ENCODE data around the gene ZNF664.

ZNF664 gene

GRCh38 chr12:123992118-123992825, 19.3 kb downstream of the ZNF664 start:
- DNase-seq = no peak

GRCh38 chr12:123995023-123995748, 22.2 kb downstream of the ZNF664 start:
- no peak for DNase-seq

GRCh38 chr12:123996581-123996980, 23.6 kb downstream of the ZNF664 start:
- no peak for DNase-seq

DNA sequence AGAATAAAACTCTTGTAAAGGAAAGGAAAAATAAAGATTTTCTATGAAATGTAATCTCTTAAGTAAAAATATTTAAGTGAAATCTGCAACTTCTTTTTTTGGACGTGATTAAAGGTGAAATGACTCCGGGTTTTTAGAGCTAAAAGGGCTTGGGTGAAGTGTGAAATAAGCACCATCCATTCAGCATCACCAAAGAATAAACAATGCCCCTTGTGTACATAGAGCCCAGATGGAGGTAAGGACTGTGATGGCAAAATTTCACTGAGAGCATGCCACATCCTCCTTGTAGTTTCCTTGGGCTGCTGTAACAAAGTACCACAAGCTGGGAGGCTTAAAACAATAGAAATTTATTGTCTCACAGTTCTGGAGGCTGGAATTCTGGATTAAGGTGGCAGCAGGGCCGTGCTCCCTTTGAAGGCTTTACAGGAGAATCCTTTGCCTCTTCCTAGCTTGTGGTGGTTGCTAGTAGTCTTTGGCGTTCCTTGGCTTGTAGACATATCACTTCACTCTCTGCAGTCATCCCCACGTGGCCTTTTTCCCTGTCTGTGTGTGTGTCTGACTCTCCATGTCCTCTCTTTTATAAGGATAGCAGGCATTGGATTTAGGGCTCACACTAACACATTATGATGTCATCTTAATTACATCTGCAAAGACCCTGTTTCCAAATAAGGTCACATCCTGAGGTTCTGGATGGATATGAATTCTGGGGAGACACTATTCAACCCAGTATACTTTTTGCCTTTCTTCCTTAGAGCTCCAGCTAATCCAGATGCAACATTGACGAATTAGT, 24.2 kb downstream of the ZNF664 start:
- DNase-seq = no peak

GRCh38 chr12:123997908-123998307, 24.9 kb downstream of the ZNF664 start:
- DNase-seq = no peak

DNA sequence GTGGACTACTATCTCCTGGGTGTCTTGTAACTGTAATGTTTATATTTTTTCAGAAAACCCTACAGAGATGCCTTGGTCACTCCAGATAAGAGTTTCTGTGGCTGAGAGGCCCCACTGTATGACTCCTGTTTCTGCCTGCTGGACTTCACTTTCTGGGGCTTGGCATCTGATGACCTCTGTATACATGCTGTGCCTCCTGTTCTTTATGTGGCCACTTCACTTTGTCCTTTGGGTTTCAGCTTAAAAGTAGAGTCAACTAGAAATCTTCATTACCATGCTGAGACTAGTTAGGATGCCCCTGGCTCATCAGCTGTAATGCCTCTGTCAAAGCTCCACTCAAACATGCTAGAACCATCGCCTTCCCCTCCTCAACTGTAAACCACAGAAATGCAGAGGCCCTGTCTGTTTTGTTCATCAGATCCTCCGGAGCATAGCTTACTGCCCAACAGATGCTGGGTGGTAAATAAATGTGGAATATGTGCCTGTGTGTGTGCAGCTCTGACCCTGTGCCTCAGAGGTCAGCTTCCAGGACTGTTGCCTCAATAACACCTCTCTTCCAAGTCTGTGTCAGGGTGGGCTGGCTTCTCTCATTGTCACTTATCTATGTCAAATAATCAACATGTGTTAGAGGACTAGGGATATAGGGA, 25.5 kb downstream of the ZNF664 start:
- no peak for DNase-seq

DNA sequence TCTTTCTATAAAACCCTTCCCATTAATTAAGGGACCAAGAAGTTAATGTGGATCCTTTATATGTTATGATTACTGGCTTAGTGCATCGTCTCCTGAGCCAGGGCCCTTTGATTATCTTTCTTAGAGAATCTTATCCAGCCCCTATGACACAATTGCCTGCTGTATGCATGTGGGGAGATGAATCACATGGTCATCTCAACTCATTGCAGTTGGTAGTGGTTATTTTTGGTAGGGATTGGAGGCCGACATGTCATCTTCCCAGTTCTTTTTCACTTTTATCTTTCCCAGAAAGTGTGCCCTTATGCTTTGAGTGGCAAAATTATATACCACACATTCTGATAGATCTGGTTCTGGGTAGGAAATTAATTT, 26.0 kb downstream of the ZNF664 start:
- no peak for DNase-seq

GRCh38 chr12:124000111-124000510, 27.1 kb downstream of the ZNF664 start:
- no peak for DNase-seq

GRCh38 chr12:124001343-124001742, 28.3 kb downstream of the ZNF664 start:
- DNase-seq = no peak

GRCh38 chr12:124002021-124002644, 29.1 kb downstream of the ZNF664 start:
- DNase-seq = no peak

DNA sequence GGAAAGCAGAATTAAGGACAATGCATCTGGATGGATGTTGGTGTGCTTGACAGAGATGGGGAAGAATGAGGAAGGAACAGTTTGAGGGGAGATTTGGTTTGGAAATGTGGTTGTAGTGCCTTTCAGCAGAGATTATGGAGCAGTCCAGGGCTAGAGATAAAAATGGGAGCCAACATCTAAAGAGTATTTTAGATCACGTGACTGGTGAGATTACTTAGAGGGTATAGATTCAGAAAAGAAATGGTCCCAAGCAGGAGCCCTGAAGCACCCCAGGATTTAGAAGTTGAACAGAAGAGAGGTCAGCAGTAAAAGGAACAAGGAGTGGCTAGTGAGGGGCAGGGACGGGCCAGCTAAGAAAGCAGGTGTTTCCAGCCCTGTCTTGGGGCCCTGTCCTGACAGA, 29.6 kb downstream of the ZNF664 start:
- DNase-seq = no peak

DNA sequence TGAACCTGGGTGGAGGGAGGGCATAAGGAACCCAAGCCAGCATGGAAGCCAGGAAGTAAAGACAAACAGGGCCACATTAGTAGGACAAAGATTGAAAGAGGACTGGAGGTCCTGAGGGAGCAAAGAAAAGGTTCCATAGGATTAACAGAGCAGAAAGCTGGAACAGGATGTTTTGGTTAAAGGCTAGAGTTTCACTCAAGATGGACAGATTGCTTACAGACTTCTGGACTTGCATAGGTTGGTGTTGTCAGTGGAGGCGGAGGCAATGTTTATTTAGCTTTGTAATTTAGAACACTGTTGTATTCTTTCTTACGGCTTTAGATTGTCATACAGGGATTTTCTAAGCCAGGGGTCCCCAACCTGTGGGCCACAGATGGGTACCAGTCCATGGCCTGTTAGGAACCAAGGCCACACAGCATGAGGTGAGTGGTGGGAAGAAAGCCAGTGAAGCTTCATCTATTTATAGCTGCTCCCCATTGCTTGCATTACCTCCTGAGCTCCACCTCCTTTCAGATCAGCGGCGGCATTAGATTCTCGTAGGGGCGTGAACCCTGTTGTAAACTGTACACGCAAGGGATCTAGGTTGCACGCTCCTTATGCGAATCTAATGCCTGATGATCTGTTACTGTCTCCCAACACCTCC, 31.3 kb downstream of the ZNF664 start:
- no peak for DNase-seq

- no peak for DNase-seq
Observed at GRCh38 chr12:124006085-124006845, 33.2 kb downstream of the ZNF664 start.

GRCh38 chr12:124006846-124007713, 34.1 kb downstream of the ZNF664 start:
- no peak for DNase-seq

GRCh38 chr12:124007826-124008570, 35.0 kb downstream of the ZNF664 start:
- DNase-seq = no peak

GRCh38 chr12:124008595-124008994, 35.6 kb downstream of the ZNF664 start:
- DNase-seq = no peak

- DNase-seq = no peak
Observed at GRCh38 chr12:124009781-124010180, 36.8 kb downstream of the ZNF664 start.

GRCh38 chr12:124010687-124011086, 37.7 kb downstream of the ZNF664 start:
- DNase-seq = no peak

DNA sequence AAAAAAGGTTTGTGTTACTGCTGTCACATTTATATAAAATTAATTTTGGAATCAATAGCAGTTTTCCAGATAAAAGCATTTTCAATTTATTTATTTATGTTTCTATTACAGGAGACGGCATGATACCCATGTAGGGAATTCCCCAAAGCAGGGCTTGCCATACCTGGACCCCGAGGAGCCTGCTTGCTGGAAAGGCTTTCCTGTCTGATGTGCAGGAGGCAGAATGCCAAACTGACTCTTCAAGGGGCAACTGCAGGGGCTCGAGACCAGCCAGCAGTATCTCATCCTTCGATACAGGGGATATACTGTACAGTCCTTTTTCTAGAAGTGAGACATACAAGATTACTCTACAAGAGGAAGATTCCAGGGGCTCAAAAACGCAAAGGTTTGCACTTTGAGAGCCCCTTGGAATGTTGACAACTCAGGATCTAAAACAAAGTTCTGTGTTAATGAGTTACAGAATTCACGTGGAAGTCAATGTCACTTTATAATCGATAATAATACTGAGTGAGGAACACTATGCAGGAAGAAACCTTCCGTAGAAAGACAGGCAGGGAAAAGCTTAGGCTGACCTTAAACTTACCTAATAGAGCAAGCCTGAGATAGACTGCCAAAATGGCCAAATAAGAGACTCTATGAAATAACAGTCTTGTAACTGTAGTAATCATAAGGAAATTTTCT, 38.6 kb downstream of the ZNF664 start:
- DNase-seq = no peak
